OCI-LY7 (cell line): ENCODE results near the gene CCIN.

ENCODE experiments used
- CTCF ChIP-seq: fragments of 200-600 bp; sonication (generic); conservative IDR thresholded peaks from 2 replicates; pipeline ENCODE4 v1.5.1; 2014; ENCODE audit warnings: mild to moderate bottlenecking, antibody characterized with exemption, low read length, moderate library complexity, mixed read lengths
- EZH2phosphoT487 ChIP-seq: fragments of 200-600 bp; sonication (generic); IDR thresholded peaks from 2 replicates; pipeline ENCODE4 v1.6.1; 2018; ENCODE audit warnings: low read depth, borderline replicate concordance, mild to moderate bottlenecking, mixed run types, antibody characterized with exemption, low read length, moderate library complexity, mixed read lengths

DNA sequence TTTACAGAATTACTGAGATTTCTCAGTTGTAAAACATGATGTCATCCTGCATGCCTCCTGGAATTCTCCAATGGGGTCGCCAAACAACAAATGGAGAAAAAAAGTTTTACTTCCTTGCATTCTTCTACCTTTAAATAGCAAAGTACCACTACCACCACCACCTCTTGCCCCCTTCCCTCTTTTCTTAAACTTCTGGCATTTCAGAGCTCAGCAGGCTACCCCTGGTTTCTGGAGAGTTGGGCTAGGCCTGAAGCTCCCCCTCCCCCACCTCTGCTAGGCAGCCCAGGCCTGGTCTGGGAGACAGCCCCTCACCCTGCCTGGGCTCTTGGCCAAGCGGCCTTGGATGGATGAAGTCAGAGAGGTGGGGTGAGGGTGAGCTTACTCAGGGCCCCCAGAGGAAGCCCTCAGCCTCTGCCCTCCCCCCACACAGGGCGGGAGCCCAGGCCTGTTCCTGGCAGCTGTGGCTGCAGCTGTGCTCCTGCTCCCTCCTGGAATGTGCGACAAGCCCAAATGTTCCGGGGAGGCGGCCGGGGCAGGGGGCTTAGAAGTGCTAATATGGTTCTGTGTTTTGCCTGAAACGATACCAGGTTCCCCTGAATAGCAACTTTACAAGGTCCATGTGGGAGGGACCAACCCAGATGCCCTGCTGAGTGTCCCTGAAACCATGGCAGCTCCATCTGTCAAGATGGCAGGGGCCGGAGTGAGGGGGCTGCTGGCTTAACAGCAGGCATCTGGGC is 6.0 kb upstream of the CCIN start:
- TF ChIP-seq CTCF (no peak), EZH2phosphoT487 (no peak)
